Prostate gland (tissue), 2 donors: ENCODE data around the gene TNFRSF13B.
"Not testable (repeated sequence)": the region's sequence is repeated elsewhere in the genome, so short reads cannot be mapped to it uniquely, and the experiment has no call there.

Experiments used
- POLR2A ChIP-seq: fragments of 450-650 bp; IDR thresholded peaks from one replicate; pipeline ENCODE4 v1.6.1; 2016; ENCODE audit warnings: antibody characterized with exemption, mild to moderate bottlenecking
- TF ChIP-seq, protein P1 (sequence below), 4 experiments: fragments of 200-600 bp in 2 of 4; fragments of 450-650 bp in 2 of 4; sonication (generic) in 2 of 4; IDR thresholded peaks; 1 replicate in 3 of 4; 2 replicates in 1 of 4; pipeline ENCODE4 v1.5.1; 2016 to 2019; ENCODE audit warnings: antibody characterized with exemption in 4 of 4, mild to moderate bottlenecking in 2 of 4, moderate library complexity in 2 of 4

DNA sequence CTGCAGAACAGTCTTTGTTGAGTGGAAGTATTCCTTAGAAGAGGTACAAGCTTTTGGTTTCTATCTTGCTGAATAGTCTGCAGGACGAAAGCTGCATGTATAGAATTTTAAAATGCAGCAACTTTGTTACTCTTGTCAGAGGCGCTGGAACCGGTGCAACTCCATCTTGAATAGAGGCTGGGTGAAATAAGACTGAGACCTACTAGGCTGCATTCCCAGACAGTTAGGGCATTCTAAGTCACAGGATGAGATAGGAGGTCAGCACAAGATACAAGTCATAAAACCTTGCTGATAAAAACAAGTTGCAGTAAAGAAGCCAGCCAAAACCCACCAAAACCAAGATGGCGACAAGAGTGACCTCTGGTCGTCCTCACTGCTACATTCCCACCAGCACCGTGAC, 50.5 kb downstream of the TNFRSF13B start:
- TF ChIP-seq, protein P1, sequence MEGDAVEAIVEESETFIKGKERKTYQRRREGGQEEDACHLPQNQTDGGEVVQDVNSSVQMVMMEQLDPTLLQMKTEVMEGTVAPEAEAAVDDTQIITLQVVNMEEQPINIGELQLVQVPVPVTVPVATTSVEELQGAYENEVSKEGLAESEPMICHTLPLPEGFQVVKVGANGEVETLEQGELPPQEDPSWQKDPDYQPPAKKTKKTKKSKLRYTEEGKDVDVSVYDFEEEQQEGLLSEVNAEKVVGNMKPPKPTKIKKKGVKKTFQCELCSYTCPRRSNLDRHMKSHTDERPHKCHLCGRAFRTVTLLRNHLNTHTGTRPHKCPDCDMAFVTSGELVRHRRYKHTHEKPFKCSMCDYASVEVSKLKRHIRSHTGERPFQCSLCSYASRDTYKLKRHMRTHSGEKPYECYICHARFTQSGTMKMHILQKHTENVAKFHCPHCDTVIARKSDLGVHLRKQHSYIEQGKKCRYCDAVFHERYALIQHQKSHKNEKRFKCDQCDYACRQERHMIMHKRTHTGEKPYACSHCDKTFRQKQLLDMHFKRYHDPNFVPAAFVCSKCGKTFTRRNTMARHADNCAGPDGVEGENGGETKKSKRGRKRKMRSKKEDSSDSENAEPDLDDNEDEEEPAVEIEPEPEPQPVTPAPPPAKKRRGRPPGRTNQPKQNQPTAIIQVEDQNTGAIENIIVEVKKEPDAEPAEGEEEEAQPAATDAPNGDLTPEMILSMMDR (IDR thresholded peaks at IDR 0.05), result not testable (repeated sequence)
- not testable (repeated sequence) for TF ChIP-seq POLR2A
